ENCODE results near the gene LACRT.

- TF ChIP-seq CTCF (IDR thresholded peaks at IDR 0.05) = no peak
- TF ChIP-seq EZH2 (IDR thresholded peaks at IDR 0.05; ENCODE audit: borderline replicate concordance, insufficient read depth, low read depth, low read length, poor library complexity, severe bottlenecking) = no peak
Observed at GRCh38 chr12:54601841-54602240, 32.9 kb downstream of the LACRT start.
